Subcutaneous abdominal adipose tissue (tissue), 5 donors: ENCODE measurements around the gene ENOSF1.

Experiments
- H3K27ac ChIP-seq: one replicate; pipeline ENCODE4 v1.7.0; 2013; ENCODE audit warnings: low read depth, mild to moderate bottlenecking, inconsistent platforms, low read length, moderate library complexity
- H3K27me3 ChIP-seq, 5 donors: one replicate each; pipeline ENCODE4 v1.7.0; 2013; ENCODE audit warnings: low read length in 5 of 5, inconsistent platforms in 1 of 5; ENCODE audit not compliant: control insufficient read depth in 5 of 5, insufficient read depth in 4 of 5
- H3K36me3 ChIP-seq, 5 donors: one replicate each; pipeline ENCODE4 v1.7.0; 2013; ENCODE audit warnings: low read length in 5 of 5; ENCODE audit not compliant: control insufficient read depth in 5 of 5, insufficient read depth in 5 of 5
- H3K4me1 ChIP-seq, 5 donors: one replicate each; pipeline ENCODE4 v1.7.0; 2013; ENCODE audit warnings: low read length in 5 of 5, mild to moderate bottlenecking in 3 of 5, moderate library complexity in 1 of 5; ENCODE audit not compliant: control insufficient read depth in 5 of 5, insufficient read depth in 5 of 5
- H3K4me3 ChIP-seq, 5 donors: one replicate each; pipeline ENCODE4 v1.7.0; 2013; ENCODE audit warnings: low read length in 5 of 5, low read depth in 1 of 5
- H3K9ac ChIP-seq, 5 donors: one replicate each; pipeline ENCODE4 v1.7.0; 2013; ENCODE audit warnings: low read length in 5 of 5, mild to moderate bottlenecking in 4 of 5, moderate library complexity in 3 of 5
- H3K9me3 ChIP-seq, 5 donors: one replicate each; pipeline ENCODE4 v1.7.0; 2013; ENCODE audit warnings: low read length in 5 of 5; ENCODE audit not compliant: control insufficient read depth in 5 of 5
- donor health status: healthy.
- donor health status: healthy.
- donor health status: healthy.
- donor health status: healthy.
- donor health status: healthy.

ENOSF1 gene

GRCh38 chr18:623761-624620 is 88.4 kb downstream of the ENOSF1 start:
- Histone ChIP-seq H3K9me3 (no peaks in the 10 kb centered on the region), H3K27ac (no peak overlapping the region), H3K9ac (peak overlapping the region in 1 of 5 donors; percentile 11)

GRCh38 chr18:622289-622688 is 90.1 kb downstream of the ENOSF1 start:
- H3K36me3 ChIP-seq = no peaks in the 10 kb centered on the region
- H3K27me3 ChIP-seq = peaks cover 0 to 5% (median 0%) of the 10 kb centered on the region in 5 donors
- no peak overlapping the region for H3K27ac ChIP-seq
- no peak overlapping the region for H3K4me3 ChIP-seq
- H3K9ac ChIP-seq = no peak overlapping the region
- H3K9me3 ChIP-seq = no peaks in the 10 kb centered on the region
- peaks cover 0 to 3% (median 0%) of the 10 kb centered on the region in 5 donors for H3K4me1 ChIP-seq

More at GRCh38 chr18:623761-624620, 88.4 kb downstream of the ENOSF1 start:
- H3K4me1 ChIP-seq = peaks cover 0 to 3% (median 0%) of the 10 kb centered on the region in 5 donors
- no peak overlapping the region for H3K4me3 ChIP-seq
- no peaks in the 10 kb centered on the region for H3K36me3 ChIP-seq
- peaks cover 0 to 5% (median 0%) of the 10 kb centered on the region in 5 donors for H3K27me3 ChIP-seq

GRCh38 chr18:621291-622043 is 91.0 kb downstream of the ENOSF1 start:
- no peak overlapping the region for H3K9ac ChIP-seq
- no peak overlapping the region for H3K27ac ChIP-seq

More at GRCh38 chr18:621291-622043, 91.0 kb downstream of the ENOSF1 start:
- Histone ChIP-seq H3K27me3 (peaks cover 0 to 5% (median 0%) of the 10 kb centered on the region in 5 donors), H3K9me3 (no peaks in the 10 kb centered on the region), H3K4me3 (no peak overlapping the region), H3K36me3 (no peaks in the 10 kb centered on the region), H3K4me1 (peaks cover 0 to 3% (median 0%) of the 10 kb centered on the region in 5 donors)
